GM12878 (cell line): ENCODE results near the gene MSL3B.

Experiments
- ATAC-seq: fragments of 200-7000 bp; cut with Tn5 transposase; 3 replicates; pipeline ENCODE4 v1.9.1; 2020; ENCODE audit warnings: mild to moderate bottlenecking, moderate library complexity
- BruUV-seq: library from RNA; stranded (reverse); fragments of 400-500 nt; replicated peaks from 2 replicates; lab custom pipeline; 2021; lab: Mats Ljungman, UMichigan
- CTCF ChIA-PET: fragments of 300-600 bp; sonication (Branson Sonifier 250); formaldehyde crosslinking; extraction: SDS; loops from one replicate; lab custom pipeline; 2021; ENCODE audit warnings: inconsistent platforms; lab: Yijun Ruan, JAX
- POLR2A ChIA-PET: fragments of 350-600 bp; formaldehyde crosslinking; extraction: SDS; loops from one replicate; lab custom pipeline; 2021; ENCODE audit warnings: inconsistent platforms; lab: Charles Lee
- RAD21 ChIA-PET: fragments of 300-600 bp; sonication (Branson Sonifier 250); formaldehyde crosslinking; loops from one replicate; lab custom pipeline; 2023; ENCODE audit warnings: antibody characterized with exemption; ENCODE audit not compliant: unreplicated experiment; lab: Charles Lee
- SMC1A ChIA-PET: fragments of 300-600 bp; sonication (Branson Sonifier 250); formaldehyde crosslinking; loops from one replicate; lab custom pipeline; 2023; ENCODE audit not compliant: unreplicated experiment, uncharacterized antibody; lab: Charles Lee
- DNase-seq: peaks from one replicate; pipeline ENCODE4 v3.0.0-alpha.2; 2011; ENCODE audit warnings: low read depth, low spot score
- FAIRE-seq: peaks from 3 replicates; lab custom pipeline; 2011; peaks lifted over from hg19 to GRCh38; lab: Jason Lieb, UNC
- H2AFZ ChIP-seq: 2 replicates; pipeline ENCODE4 v1.6.0; 2011; ENCODE audit warnings: low read depth, low read length, control low read depth; ENCODE audit not compliant: control insufficient read depth
- H3K27ac ChIP-seq: 2 replicates; pipeline ENCODE4 v1.5.1; 2011; ENCODE audit warnings: control low read depth; ENCODE audit not compliant: control insufficient read depth, insufficient read depth
- H3K27me3 ChIP-seq, 2 experiments: replicated peaks in 1 of 2; 2 replicates each; pipeline versions ENCODE4 v1.6.0 to v1.6.1; 2011; ENCODE audit warnings: low read length in 1 of 2; ENCODE audit not compliant: control insufficient read depth in 2 of 2, insufficient read depth in 2 of 2
- H3K36me3 ChIP-seq, 2 experiments: 2 replicates each; pipeline ENCODE4 v1.5.1; 2011; ENCODE audit warnings: low read length in 1 of 2; ENCODE audit not compliant: control insufficient read depth in 2 of 2, insufficient read depth in 2 of 2
- H3K4me1 ChIP-seq: 2 replicates; pipeline ENCODE4 v1.6.1; 2011; ENCODE audit warnings: mild to moderate bottlenecking, low read length, moderate library complexity, mixed read lengths; ENCODE audit not compliant: control insufficient read depth, insufficient read depth
- H3K4me2 ChIP-seq: 2 replicates; pipeline ENCODE4 v1.6.0; 2011; ENCODE audit warnings: control low read depth; ENCODE audit not compliant: control insufficient read depth, insufficient read depth
- H3K4me3 ChIP-seq: fragments of 200-600 bp; sonication (generic); 2 replicates; pipeline ENCODE4 v1.5.1; 2016
- H3K79me2 ChIP-seq: 2 replicates; pipeline ENCODE4 v1.6.0; 2011; ENCODE audit warnings: low read length; ENCODE audit not compliant: control insufficient read depth, insufficient read depth
- H3K9ac ChIP-seq: 2 replicates; pipeline ENCODE4 v1.8.0; 2011; ENCODE audit warnings: low read length, control low read depth, mixed read lengths; ENCODE audit not compliant: control insufficient read depth, insufficient read depth
- H3K9me3 ChIP-seq: replicated peaks from 3 replicates; pipeline ENCODE4 v1.5.1; 2011; ENCODE audit warnings: mild to moderate bottlenecking, low read length; ENCODE audit not compliant: control insufficient read depth, insufficient read depth
- H4K20me1 ChIP-seq: 2 replicates; pipeline ENCODE4 v1.6.0; 2011; ENCODE audit not compliant: control insufficient read depth, insufficient read depth
- CBX5 ChIP-seq: sonication (generic); IDR thresholded peaks from 2 replicates; pipeline ENCODE4 v1.6.1; 2016; ENCODE audit warnings: low read depth, moderate library complexity, mild to moderate bottlenecking, inconsistent platforms
- CHD1 ChIP-seq: IDR thresholded peaks from 2 replicates; pipeline ENCODE4 v1.6.1; 2012; ENCODE audit warnings: low read depth, low read length, improper control_type of control experiment
- IRF4 ChIP-seq: IDR thresholded peaks from 2 replicates; pipeline ENCODE4 v1.6.1; 2011; ENCODE audit warnings: low read depth, low read length
- POLR2A ChIP-seq: IDR thresholded peaks from 2 replicates; pipeline ENCODE4 v1.6.1; 2011; ENCODE audit warnings: low read depth, mild to moderate bottlenecking, low read length
- WGBS: methylation state at CpG from one replicate; pipeline ENCODE4 v1.1.6; 2016; ENCODE audit warnings: low lambda C conversion rate; ENCODE audit not compliant: insufficient replicate concordance, insufficient coverage; ENCODE audit errors: missing lambda C conversion rate; 5-methylcytosine and 5-hydroxymethylcytosine counted together
- in situ Hi-C: fragments of 300-500 bp; cut with MboI; formaldehyde crosslinking; loops from 9 replicates; pipeline ENCODE4 v1.14.3; 2018; ENCODE audit warnings: mixed read lengths
- intact Hi-C: fragments of 100-400 bp; cut with micrococcal nuclease; formaldehyde crosslinking; loops from one replicate; pipeline ENCODE4 v1.14.2; 2022; ENCODE audit not compliant: unreplicated experiment
- TF ChIP-seq, protein P1 (sequence below): IDR thresholded peaks from 2 replicates; pipeline ENCODE4 v1.6.1; 2011; ENCODE audit warnings: borderline replicate concordance, low read depth, mild to moderate bottlenecking, moderate library complexity, mixed read lengths, low read length; ENCODE audit not compliant: insufficient read depth; ENCODE audit errors: extremely low read length

The MSL3B gene

DNA sequence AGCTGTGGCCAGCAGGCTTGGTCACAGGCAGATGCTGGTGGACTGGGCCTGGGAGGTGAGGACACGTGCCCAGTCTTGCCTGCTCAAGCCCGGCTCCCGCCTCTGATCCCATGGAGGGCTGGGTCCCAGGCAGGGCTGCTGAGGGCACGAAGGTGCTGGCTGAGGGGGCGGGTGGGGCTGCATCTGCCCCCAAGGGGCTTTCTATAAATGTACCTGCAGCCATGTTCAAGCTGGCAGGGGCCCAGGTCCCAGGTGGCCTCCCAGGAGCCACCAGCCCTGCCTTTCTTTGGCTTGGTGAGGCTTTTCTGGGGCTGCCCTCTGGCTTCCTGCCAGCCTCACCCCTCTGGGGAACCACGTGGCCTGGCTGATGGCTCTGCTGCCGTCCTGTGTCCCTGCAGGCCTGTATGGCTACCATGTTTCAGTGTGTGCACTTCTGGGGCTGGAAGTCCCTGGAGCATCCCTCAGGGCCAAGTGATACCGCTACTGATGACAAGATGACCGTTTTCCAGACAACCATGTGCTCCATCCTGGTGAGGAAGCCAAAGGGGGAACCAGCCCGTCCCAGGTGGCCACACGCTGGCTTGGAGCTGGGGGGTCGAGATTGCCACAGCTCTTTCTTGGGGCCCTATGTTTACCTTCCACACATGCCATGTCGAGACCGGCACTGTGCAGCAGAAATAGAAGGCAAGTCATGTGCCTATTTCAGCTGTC, 37.0 kb downstream of the MSL3B start:
- CTCF ChIA-PET, result no interaction called here
- peaks cover 15 to 16% of the 10 kb centered on the region in 2 experiments; a peak in 3 of 4 replicates for H3K36me3 ChIP-seq
- no TSS peak for BruUV-seq
- intact Hi-C loops, result no loop called here
- no peak overlapping the region for H3K9ac ChIP-seq
- TF ChIP-seq, protein P1, sequence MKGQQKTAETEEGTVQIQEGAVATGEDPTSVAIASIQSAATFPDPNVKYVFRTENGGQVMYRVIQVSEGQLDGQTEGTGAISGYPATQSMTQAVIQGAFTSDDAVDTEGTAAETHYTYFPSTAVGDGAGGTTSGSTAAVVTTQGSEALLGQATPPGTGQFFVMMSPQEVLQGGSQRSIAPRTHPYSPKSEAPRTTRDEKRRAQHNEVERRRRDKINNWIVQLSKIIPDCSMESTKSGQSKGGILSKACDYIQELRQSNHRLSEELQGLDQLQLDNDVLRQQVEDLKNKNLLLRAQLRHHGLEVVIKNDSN, result peak; percentile 5
- no peak for TF ChIP-seq CHD1
- DNase-seq, result no peak
- FAIRE-seq, result no peak
- no peak overlapping the region for H3K4me2 ChIP-seq
- H2AFZ ChIP-seq, result no peak overlapping the region
- H3K79me2 ChIP-seq, result no peaks in the 10 kb centered on the region
- H3K27me3 ChIP-seq, result no peaks in the 10 kb centered on the region
- H4K20me1 ChIP-seq, result no peaks in the 10 kb centered on the region
- ATAC-seq, result peak; percentile 31
- SMC1A ChIA-PET, result no interaction called here
- H3K9me3 ChIP-seq, result no peaks in the 10 kb centered on the region
- H3K4me1 ChIP-seq, result no peaks in the 10 kb centered on the region
- RAD21 ChIA-PET, result no interaction called here
- POLR2A ChIA-PET, result no interaction called here
- 24% methylated on average over 14 of the region's 14 CpGs for WGBS
- in situ Hi-C loops, result no loop called here
- H3K27ac ChIP-seq, result no peak overlapping the region
- no peak overlapping the region for H3K4me3 ChIP-seq

DNA sequence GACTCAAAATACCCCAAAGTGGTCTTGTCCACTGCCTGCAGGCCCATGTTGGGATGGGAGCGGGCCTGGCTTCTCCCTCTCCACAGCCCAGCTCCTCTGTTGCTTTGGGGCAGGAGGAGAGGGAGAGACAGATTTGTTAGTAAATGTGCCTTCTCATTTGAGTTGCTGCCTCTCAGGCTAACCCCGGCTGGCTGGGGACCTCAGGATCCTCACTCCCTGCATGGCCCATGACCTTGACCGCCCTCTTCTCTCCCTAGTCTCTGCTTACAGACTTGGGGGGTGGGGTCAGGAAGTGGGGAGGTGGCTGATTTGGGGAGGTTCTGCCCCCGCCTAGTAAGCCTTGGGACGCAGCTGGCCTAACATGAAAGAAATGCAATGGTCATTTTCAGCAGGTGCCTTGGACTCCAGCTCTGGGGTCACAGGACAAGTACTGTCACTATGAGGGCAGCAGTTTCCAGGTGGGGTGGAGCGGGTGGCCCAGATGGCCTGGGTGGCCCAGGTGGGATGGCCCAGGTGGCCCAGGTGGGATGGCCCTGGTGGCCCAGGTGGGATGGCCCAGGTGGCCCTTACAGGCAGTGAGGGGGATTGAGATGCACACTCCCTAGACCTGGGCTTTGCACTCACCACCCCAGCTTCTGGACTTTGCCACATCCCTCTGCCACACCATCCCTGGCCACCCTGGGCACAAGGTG, 37.9 kb downstream of the MSL3B start:
- no peak overlapping the region for H2AFZ ChIP-seq
- ChIA-PET RAD21 (no interaction called here), POLR2A (no interaction called here), CTCF (no interaction called here), SMC1A (interaction anchor here (0.9 kb wide), 1 partner anchor 10 kb away, joined by 3 read pairs; no protein-coding TSS in a partner anchor)
- peaks cover 9 to 10% of the 10 kb centered on the region in 2 experiments; a peak in 3 of 4 replicates for H3K36me3 ChIP-seq
- TF ChIP-seq IRF4, result no peak
- TF ChIP-seq POLR2A, result no peak
- TF ChIP-seq CBX5, result no peak
- H3K9me3 ChIP-seq, result no peaks in the 10 kb centered on the region
- no peaks in the 10 kb centered on the region for H3K4me1 ChIP-seq
- no peak overlapping the region for H3K9ac ChIP-seq
- H4K20me1 ChIP-seq, result no peaks in the 10 kb centered on the region
- no peak for FAIRE-seq
- H3K4me3 ChIP-seq, result no peak overlapping the region
- intact Hi-C loops (no loop called here), in situ Hi-C loops (no loop called here)
- no TSS peak for BruUV-seq
- no peak overlapping the region for H3K27ac ChIP-seq
- no peak overlapping the region for H3K4me2 ChIP-seq
- no peaks in the 10 kb centered on the region for H3K79me2 ChIP-seq
- no peak for DNase-seq
- WGBS, result 77% methylated on average over 6 of the region's 6 CpGs
- no peak for ATAC-seq
- no peaks in the 10 kb centered on the region for H3K27me3 ChIP-seq
